Fibroblast of villous mesenchyme (primary cell): ENCODE measurements around the gene PDZK1. TPM values are rescaled to one million over a fixed set of nuclear protein-coding genes. Genes with fewer than 3 reads are reported as not detected.
A peak's percentile ranks its signal among the peaks of the same experiment; 100 is the strongest.

ENCODE experiments used
- DNase-seq: peaks from one replicate; pipeline ENCODE4 v3.0.0-alpha.2; 2010; ENCODE audit warnings: low read depth
- H3K4me3 ChIP-seq: 2 replicates; pipeline ENCODE4 v1.5.1; 2011; ENCODE audit warnings: low read depth, mild to moderate bottlenecking, low read length
- CTCF ChIP-seq: IDR thresholded peaks from 2 replicates; pipeline ENCODE4 v1.5.1; 2012; ENCODE audit warnings: low read depth, mild to moderate bottlenecking, low read length; ENCODE audit not compliant: insufficient read depth
- total RNA-seq: library from RNA; depleted of rRNA; stranded (reverse); fragments of >200 nt; gene quantifications from 2 replicates; pipeline ENCODE4 v1.2.3, GENCODE V29; 2012

Gene PDZK1
- total RNA-seq, 1 donor, result under 0.01 TPM

- no peak for DNase-seq
- H3K4me3 ChIP-seq, result no peak overlapping the region
- TF ChIP-seq CTCF, result no peak
Measured at GRCh38 chr1:145696630-145696960, 10.6 kb downstream of the PDZK1 start.

GRCh38 chr1:145695821-145696629, 11.1 kb downstream of the PDZK1 start:
- no peak overlapping the region for H3K4me3 ChIP-seq
- no peak for DNase-seq

GRCh38 chr1:145692785-145693443, 14.3 kb downstream of the PDZK1 start:
- TF ChIP-seq CTCF, result no peak
- DNase-seq, result no peak
- H3K4me3 ChIP-seq, result no peak overlapping the region

More at GRCh38 chr1:145695821-145696629, 11.1 kb downstream of the PDZK1 start:
- TF ChIP-seq CTCF, result no peak

- peak; percentile 84 for DNase-seq
- TF ChIP-seq CTCF, result no peak
Measured at GRCh38 chr1:145690587-145691558, 16.3 kb downstream of the PDZK1 start.

GRCh38 chr1:145689922-145690321, 17.2 kb downstream of the PDZK1 start:
- H3K4me3 ChIP-seq, result no peak overlapping the region
- DNase-seq, result no peak
- no peak for TF ChIP-seq CTCF

More at GRCh38 chr1:145690587-145691558, 16.3 kb downstream of the PDZK1 start:
- H3K4me3 ChIP-seq, result no peak overlapping the region

- TF ChIP-seq CTCF, result no peak
- DNase-seq, result no peak
- no peak overlapping the region for H3K4me3 ChIP-seq
Measured at GRCh38 chr1:145688924-145689323, 18.2 kb downstream of the PDZK1 start.
